ENCODE results near the gene TSPAN18.

TSPAN18 gene

DNA sequence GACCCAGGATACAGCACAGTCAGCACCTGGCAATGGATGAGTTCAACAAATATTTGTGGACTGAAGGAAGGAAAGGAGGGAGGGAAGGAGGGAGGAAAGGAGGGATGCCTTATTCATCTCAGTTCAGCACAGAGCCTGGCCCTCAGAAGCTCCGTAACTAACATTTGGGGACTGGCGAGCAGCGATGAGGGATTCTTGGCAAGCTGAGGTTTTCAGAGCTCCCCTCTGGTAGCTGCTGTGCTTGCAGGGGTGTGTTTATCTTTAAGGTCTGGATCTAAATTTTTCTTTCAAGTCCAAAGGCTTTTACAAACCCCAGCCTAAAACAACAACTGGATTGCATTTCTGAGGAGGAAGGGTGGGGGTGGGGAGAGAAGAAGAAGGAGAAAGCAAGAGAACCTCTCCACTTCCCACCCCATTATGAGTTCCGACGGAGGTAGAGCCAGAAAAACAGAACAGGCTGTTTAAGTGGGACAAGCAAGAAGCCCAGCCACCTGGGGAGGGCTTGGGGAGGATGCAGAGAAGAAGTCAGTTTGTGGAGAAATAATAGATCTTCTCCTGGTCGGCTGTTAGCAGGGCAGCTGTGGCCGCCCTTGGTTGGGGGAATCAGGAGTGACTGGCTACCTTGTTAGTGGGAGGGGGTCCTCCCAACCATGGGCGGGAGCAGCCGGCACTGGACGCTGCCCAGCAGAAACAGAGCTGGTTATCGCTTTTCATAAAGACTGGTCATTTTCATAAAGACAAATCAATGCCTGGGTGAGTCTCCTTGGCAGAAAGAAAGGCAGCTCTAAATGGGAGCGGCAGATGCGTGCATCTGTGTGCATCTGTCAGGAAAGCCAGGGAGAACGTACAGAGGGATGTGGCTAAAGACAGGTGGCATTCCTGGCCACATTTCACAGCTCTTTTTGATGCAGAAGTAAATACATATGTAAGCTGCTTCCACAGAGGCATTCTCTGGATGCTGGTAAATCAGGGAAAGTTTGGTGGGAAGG lies 78.0 kb downstream of the TSPAN18 start:
- no peak for DNase-seq

DNA sequence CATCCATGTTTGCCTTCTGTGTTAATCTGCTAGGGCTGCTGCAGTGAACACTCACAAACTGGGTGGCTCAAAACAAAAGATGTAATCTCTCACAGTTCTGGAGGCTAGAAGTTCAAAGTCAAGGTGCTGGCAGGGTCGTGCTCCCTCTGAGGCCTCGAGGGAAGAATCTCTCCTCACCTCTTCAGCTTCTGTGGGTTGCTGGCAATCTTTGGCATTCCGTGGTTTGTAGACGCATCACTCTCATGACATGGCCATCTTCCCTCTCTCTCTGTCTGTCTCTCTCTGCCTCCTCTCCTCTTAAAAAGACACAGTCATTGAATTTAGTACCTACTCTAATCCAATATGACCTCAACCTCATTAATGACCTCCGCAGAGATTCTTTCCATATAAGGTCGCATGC lies 78.8 kb downstream of the TSPAN18 start:
- no peak for DNase-seq

DNA sequence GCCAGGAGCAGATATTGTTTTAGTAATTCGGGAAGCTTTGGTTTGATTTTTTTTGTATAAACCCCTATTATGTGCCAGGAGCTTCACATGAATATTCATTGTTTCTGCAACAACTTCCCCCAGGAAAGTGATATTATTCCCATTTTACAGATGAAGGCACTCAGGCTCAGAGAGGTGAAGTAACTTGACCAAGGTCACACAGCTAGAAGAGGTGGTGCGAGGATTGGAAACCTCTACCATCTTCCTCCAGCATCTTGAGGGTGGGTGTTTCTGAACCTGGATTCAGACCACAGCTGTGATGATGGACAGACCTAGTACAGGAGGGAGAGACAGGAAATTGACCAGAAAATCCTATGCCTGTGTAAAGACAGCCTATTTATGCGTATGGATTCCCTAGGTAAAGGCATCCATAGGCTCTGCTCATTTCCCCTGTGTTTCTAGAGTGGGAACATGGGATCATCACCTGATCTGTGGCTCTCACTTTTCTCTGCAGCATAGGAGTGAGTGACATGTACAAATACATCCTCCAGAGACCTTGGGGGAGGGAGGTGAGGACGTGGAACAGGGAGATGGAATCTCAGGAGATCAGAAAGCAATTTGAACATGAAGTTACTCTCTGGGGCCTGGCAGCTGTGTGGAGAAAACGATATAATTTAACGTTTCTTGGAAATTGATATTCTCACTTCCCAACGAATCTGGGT lies 81.4 kb downstream of the TSPAN18 start:
- no peak for DNase-seq

DNA sequence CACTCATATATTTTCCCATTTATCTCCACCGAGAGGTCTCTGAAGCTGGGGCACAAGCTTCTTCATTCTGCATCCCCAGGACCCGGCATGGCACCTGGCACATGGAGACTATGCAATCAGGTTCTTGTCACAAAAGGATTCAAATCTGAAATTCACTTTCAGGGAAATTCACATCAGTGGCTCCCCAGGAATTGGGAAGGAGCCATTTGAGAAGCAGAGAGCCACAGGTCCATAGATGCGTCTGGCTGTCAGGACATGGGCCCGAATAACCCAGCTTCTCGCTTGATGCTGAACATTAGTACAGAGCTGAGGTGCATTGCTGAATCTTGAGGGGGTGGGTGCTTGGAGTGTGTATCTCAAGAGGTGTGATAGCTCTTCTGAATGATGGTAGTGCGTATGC lies 82.5 kb downstream of the TSPAN18 start:
- DNase-seq, result no peak

DNA sequence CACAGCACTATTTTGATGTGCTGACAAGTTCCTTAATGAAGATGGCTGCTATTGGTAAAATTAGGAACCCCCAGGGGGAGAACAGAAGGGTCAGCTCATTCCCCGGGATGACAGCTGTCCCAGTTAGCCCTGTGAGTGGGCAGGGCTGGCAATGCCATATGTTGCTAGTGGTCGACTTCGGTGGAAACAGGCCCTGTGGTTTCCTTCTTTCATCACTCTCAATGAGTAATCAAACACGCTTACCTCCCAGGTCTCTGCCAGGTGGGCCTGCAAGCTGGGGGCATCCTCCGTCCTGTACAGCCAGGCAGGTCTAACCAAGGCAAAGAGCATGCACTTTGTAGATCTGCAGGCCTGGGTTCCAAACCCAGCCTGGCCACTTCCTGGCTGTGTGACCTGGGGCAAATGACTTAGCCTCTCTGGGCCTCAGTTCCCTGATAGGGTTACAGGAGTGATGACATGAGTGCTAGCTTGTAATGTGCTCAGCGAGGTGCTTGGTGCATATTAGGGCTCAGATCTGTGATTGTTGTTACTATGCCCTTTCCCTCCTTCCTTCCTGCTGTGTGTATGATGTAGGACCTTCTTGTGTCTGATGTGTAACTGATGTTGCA lies 85.2 kb downstream of the TSPAN18 start:
- DNase-seq, result no peak

DNA sequence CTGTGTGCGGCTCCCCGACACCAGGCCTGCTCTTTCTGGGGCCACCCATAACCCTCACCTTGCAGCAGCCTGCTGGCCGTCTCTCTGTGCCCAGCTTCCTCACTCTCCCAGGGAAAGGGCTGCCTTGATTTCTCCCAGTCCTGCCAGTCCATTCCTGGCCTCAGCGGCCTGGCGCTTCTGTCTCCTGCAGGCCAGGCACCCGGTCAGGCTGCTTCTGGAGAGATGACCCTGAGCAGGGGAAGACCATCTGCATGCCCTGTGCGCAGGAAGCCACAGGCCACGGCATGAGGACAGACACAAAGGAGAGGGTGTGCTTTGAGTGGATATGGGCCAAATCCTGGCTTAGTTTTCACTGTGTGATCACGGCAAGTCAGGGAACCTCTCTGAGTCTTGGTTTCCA lies 86.2 kb downstream of the TSPAN18 start:
- no peak for DNase-seq

DNA sequence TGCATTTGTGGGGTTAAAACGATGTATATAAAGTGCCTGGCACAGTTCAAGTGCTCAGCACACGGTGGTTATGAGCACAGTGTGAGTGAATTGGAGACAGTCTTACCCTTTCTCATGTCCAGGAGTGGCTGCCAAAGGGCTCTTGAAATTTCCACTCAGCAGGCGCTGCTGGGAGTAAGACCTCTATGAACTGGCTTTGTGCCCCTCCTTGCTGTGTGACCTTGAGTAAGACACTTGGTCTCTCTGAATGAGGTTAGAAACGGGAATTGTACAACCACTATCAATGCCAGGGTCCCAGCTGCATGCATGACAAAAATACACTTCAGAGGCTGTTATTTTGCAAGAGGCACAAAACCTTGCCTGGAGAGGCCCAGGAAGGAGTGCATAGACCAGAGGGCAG lies 86.6 kb downstream of the TSPAN18 start:
- no peak for DNase-seq

DNA sequence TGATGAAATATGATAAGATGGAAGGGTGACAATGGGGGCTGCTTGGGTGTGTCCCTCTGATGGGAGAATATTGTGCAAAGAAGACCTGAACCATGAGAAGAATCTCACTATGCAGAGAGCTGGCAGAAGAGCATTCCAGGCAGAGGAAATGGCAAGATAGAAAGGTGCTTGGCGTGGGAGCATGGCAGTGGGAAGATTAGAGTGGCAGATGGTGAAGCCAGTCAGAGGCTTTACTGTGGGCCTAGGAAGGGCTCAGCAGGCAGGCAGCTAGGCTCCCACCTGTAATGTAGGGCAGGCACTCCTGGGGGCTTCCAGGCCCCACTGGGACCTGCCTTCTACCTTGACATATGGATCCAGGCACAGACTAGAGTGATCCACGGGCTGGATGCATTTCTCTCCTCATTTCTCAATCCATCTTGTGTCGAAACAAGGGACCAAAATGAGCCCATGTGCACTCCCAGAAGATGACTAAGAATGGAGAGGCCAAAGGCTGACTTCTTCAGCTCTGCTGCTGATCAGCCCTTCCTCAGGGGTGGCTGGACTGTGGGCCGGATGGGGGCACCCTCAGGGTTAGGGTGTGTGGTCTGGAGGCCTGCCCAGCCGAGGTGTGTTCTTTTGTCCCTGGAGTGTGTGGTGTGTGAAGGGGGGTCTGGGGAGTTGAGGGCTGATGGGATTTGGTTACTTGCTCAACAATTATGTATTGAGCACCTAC lies 88.3 kb downstream of the TSPAN18 start:
- DNase-seq, result no peak

DNA sequence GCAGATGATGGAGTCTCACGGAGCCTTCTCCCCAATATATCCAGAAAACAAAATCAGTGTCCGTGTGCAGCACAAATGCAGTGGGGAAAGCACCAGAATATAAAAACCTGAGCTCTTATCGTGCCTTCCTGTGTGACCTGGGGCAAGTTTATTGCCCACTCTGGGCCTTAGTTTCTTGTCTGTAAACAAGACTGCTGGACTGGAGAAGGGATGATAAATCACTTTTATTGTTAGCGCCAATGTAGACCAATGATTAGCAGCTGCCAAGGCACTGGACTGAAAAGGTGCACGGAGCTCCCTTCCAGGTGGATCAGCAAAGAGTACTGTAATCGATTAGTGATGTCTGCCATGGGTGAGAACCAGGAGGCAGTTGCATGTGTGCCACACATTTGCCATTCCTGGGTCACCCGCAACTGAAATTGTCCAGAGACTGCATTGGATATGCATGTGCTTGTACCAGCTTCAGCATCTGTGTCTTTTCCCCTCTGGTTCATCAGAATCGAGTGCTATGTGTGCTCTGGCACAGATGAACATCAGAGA lies 89.2 kb downstream of the TSPAN18 start:
- DNase-seq, result no peak

DNA sequence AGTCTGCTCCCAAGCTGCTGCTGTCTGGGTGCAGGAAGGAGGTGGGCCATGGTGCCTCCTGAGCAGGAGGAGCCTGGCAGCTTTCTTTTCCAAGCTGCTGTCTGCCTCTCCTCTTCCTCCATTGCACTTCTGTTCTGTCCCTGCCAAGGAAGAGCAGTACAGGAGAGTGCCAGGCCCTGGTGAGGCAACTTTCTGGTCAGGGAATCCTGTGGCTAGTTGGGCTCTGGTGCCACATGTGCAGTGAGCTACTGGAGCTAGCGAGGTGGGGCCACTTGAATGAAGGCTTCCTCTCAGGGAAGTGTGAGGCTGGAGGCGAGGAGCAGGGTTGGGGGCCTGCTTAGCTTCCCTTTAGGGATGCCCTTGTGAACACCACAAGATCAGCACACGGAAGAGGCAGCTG lies 90.0 kb downstream of the TSPAN18 start:
- no peak for DNase-seq

DNA sequence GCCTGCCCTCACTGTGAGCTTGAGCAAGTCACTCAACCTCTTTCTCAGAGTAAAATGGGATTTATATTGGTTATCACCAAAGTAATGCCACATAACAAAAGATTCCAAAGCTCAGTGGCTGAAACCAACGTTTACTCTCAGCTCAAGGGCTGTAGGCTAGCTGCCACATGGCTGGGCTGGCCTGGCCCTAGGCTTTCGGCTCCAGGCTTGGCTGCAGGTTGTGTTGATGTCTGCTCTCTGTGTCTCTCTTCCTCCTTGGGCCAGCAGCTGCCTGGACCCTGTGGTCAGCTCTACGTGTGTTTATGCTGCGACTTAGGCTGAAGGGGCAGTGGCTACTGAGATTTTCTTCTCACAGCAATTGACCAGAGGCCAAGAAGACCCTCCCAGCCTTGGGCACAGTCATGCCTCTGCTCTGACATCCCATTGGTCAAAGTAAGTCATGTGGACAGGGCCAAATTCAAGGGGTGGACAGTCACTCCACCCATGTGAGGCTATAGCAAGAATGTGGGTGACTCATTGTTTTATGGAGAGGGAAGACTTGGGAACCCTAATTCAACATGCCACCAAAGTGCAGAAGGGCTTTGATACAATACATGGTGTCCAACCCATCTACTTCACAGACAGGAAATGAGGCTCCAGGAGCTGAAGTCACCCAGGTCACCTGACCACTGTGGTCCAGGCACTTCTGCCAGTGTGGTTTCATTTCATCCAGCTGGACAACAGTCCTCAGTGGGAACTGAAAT lies 90.6 kb downstream of the TSPAN18 start:
- DNase-seq, result no peak

DNA sequence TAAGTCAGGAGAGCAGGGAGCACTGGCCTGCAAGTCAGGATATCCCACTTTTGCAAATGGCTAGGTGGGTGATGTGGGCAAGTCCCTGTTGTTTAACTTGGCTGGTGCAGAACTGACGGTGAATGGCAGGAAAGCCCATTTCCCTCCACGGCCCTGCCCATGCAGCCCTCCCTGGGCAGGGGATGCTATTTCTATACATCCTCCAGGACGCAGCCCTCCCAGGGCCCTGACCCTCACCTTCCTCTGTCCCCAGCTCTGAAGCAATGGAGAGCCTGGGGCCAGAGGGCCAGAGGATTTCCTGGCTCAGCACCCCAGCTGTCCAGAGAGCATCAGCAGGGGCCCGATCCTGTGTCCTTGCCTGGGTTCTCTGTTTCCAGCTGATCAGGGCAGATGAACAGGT lies 91.3 kb downstream of the TSPAN18 start:
- no peak for DNase-seq

DNA sequence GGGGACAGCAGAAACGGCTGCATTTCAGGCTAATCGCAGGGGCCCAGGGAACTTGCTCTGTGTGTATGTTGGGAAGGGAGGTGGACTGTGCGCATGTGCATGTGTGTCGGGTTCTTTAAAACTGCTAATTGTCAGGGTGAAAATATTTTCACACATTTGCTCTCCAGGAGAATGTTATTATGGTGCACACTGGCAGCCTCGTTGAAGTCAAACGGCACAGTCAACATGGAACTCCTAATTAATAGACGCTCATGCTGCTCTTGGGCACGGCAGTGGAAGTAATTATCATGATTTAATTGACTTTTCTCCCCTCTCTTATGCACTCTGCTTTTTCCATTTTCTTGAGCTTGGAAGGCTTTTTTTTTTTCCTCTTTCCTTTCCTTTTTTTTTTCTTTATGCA lies 92.6 kb downstream of the TSPAN18 start:
- DNase-seq, result no peak

DNA sequence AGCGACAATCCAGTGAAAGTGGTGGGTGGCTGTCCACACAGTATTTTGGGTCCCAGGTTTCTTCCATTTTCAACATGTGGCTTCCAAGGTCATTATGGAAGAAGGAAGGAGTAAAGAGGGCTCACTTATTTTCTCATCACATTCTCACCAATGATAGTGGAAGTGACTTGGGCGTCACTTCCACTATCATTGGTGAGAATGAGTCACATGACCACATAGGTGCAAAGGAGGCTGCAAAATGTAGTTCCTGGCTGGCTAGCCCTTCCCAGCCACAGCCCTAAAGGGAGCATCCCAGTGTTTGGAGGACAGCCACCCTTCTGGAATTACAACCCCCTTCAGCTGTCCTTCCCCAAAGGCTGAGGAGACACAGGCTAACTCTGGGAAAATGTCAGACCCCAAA lies 95.6 kb downstream of the TSPAN18 start:
- DNase-seq, result no peak

DNA sequence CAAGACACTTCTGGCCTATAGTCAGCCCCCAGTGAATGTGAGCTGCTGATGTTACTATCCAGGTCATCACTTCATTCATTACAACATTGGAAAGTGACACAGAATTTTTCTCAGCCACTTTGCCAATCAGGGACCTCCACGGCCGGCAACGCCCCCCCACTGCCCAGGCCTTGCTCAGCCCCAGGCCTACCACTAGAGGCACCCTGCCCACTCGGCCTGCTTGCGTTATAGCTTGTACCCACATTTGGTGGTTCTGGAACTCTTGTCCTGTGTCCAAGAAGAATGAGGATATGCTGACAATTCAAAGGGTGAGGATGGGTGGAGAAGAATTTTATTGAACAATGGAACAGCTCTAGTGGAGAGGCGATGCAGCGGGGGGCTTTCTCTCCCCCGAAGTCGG lies 96.2 kb downstream of the TSPAN18 start:
- DNase-seq, result no peak

DNA sequence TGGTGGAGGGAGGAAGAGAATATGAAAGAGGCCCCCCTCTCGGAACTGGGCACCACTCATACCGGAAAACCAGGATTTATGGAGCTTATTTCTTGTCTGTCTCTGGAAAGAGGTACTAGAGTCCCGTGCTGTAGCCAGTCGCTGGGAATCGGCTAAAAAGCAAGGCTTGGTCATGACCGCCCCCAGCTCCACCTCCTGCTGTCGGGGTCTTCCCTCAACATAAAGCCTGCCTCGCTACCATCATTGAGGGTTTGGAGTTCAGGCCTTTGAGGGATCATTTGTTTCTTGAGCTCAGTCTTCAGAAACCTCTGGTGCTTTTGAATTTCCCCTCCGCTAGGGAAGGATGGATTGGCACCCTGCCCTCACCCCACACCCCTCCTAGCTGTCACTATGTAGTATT lies 97.1 kb downstream of the TSPAN18 start:
- DNase-seq, result no peak

DNA sequence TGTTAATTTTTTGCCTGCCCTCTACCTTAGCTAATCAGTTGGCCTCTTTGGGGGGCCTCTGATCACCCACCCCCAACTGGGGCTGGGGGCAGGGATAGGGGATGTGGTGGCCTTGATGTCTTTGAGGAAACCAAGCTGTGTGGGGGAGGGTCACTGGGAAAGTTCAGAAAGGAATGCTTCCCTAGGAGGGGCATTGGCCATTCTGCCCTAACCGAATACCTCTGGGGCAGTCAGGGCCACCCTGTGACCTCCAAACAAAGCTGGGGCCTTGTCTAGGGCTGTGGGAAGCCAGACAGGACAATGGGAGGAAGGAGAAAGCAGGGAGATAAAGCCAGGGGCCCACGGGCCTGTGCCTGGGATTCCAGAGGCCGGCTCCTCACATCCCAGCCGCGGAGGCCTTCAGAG lies 97.5 kb downstream of the TSPAN18 start:
- no peak for DNase-seq

DNA sequence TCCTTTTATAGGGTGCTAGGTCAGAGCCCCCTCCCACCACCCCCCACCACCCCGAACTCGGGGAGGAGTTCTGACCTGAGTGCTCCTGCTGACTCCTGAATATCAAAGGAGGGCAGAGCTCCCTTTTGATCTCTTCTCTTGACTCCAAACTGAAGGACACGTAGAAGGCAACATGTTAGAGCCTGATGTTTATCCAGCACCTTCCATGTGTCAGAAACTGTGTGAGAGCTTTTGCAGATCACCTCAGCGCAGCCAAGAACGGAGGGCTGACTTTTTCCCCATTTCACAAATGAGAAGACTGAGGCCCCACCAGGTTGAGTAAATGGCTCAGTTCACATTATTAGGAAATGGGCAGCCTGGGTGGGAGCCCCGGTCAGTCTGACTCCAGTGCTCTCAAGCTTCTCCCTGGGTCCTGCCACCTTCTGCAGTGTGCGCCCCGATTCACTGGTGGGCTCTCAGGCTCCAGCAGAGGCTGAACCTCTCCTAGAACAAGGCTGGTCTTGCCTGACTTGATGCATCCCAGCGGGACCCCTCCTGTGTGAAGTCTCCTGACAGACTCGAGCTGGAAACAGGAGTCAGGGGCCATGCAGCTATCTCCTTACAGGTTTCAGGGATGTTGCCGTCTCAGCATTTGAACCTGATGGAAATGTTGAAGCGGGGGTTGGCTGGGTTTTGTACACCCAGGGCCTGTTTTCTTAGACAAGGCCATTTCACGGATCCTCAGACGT lies 98.5 kb downstream of the TSPAN18 start:
- no peak for DNase-seq

DNA sequence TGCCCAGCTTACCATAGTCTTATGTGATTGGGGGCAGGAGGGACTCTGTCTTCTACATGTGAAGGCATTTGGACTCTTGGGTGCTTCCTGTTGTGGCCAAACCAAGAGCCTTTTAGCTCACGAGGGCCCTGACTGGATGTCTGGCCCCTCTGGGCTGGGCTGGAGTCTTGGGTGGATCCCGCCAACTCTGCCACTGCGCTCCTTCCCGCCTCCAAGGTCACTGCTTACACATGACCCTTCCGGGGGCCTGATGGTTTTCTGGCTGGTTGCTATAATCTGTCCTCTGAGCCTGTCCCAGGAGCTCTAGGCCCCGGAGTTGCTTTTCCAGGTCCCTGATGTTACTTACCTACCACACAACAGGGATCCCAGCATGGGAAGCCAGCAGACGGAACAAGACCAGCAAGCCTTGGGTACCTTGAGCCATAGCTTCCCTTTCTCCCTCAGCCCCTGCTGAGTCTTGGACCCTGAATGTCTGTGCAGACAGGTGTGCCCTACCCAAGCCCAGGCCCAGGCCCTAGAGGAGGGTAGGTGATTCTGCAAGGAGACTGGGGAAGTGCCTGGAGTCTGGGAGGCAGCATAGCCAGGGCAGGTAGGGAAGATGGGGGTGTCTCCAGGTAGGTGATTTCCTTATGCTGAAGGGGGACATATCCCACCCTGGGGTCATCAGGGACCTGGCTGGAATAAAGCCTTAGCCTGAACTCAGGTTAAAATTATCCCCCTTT lies 100.3 kb downstream of the TSPAN18 start:
- no peak for DNase-seq

DNA sequence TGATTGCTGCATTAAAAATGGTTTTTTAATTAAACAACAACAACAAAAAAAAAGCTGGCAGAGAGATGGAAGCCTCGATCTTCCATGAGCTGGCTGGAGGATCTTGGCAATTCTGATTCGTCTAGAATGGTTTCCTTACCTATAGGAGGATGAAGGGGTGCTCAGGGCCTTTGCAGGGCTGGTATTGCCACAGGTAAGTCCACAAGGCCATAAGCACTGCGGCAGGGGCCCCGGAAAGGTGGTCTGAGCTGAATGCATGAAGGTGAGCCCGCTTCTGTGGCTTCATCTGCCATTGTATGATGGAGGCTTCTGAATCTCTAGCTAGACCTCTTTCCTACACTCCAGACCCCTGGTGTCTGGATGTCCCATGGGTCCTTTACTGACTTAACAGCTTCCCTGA lies 101.5 kb downstream of the TSPAN18 start:
- DNase-seq, result no peak

DNA sequence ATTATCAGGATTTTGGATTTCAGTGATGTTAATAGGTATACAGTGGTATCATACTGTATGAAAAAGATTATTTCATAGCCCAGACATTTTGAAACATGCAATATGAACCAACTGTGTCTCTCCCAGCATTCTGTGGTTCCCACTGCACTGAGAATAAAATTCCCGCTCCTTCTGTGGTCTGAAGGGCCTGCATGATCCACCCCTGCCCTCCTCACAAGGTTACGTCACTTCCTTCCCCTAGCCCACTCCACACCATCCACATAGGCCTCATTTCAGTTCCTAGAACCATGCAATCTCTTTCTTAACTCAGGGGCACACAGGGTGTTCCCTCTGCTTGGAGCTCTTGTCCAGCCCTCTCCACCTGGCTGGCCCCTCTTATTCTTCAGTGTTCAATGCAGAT lies 103.1 kb downstream of the TSPAN18 start:
- DNase-seq, result no peak
